Activated CD4-positive, CD25-positive, alpha-beta regulatory T cell treated with anti-CD3 and anti-CD28 coated beads, Interleukin-2, amount 50 U/mL, for 16 hours (primary cell): ENCODE data around the gene FDXR.
"Not testable (repeated sequence)": the region's sequence is repeated elsewhere in the genome, so short reads cannot be mapped to it uniquely, and the experiment has no call there.

Experiments
- DNase-seq: peaks from one replicate; pipeline ENCODE4 v3.0.0-alpha.2; 2020; ENCODE audit warnings: low read depth, low spot score

Gene FDXR

GRCh38 chr17:74872313-74873036, at the start of gene FDXR:
Gene FDXR (minus strand): TSS chr17:74872994. CDS start chr17:74872944, 50 bp downstream.
- DNase-seq: no peak

- DNase-seq: no peak
Observed at GRCh38 chr17:74922172-74922571, 49.4 kb upstream of the FDXR start.

GRCh38 chr17:74921769-74922168, 49.0 kb upstream of the FDXR start:
- no peak for DNase-seq

GRCh38 chr17:74921026-74921681, 48.4 kb upstream of the FDXR start:
- DNase-seq: no peak

- no peak for DNase-seq
Observed at GRCh38 chr17:74920642-74921025, 47.8 kb upstream of the FDXR start.

- no peak for DNase-seq
Observed at GRCh38 chr17:74920306-74920620, 47.5 kb upstream of the FDXR start.

- no peak for DNase-seq
Observed at GRCh38 chr17:74919440-74920305, 46.9 kb upstream of the FDXR start.

GRCh38 chr17:74918906-74919305, 46.1 kb upstream of the FDXR start:
- no peak for DNase-seq

GRCh38 chr17:74917430-74917829, 44.6 kb upstream of the FDXR start:
- no peak for DNase-seq

GRCh38 chr17:74916851-74917199, 44.0 kb upstream of the FDXR start:
- no peak for DNase-seq

- DNase-seq: no peak
Observed at GRCh38 chr17:74916136-74916850, 43.5 kb upstream of the FDXR start.

- DNase-seq: not testable (repeated sequence)
Observed at GRCh38 chr17:74911423-74911822, 38.6 kb upstream of the FDXR start.

GRCh38 chr17:74909097-74909496, 36.3 kb upstream of the FDXR start:
- not testable (repeated sequence) for DNase-seq

- DNase-seq: no peak
Observed at GRCh38 chr17:74907012-74907411, 34.2 kb upstream of the FDXR start.

GRCh38 chr17:74906214-74906793, 33.5 kb upstream of the FDXR start:
- DNase-seq: not testable (repeated sequence)

- no peak for DNase-seq
Observed at GRCh38 chr17:74904687-74905409, 32.1 kb upstream of the FDXR start.

GRCh38 chr17:74903671-74904070, 30.9 kb upstream of the FDXR start:
- DNase-seq: no peak

- DNase-seq: no peak
Observed at GRCh38 chr17:74903034-74903433, 30.2 kb upstream of the FDXR start.

- DNase-seq: no peak
Observed at GRCh38 chr17:74901353-74902135, 28.8 kb upstream of the FDXR start.

- DNase-seq: no peak
Observed at GRCh38 chr17:74900208-74900607, 27.4 kb upstream of the FDXR start.
